Common myeloid progenitor, CD34-positive (primary cell): ENCODE results near the gene KIAA1549.
"Not testable (repeated sequence)": the region's sequence is repeated elsewhere in the genome, so short reads cannot be mapped to it uniquely, and the experiment has no call there.

Experiments
- CTCF ChIA-PET: fragments of 350-600 bp; sonication (Branson Sonifier 250); formaldehyde crosslinking; loops from one replicate; lab custom pipeline; 2021; ENCODE audit warnings: antibody characterized with exemption; lab: Charles Lee
- POLR2A ChIA-PET: fragments of 350-600 bp; sonication (Branson Sonifier 250); formaldehyde crosslinking; loops from one replicate; lab custom pipeline; 2021; ENCODE audit warnings: antibody characterized with exemption; lab: Charles Lee
- DNase-seq, 3 donors: peaks; one replicate each; pipeline versions ENCODE4 v3.0.0 to v3.0.0-alpha.2; 2013
- H3K27ac ChIP-seq, 2 experiments: 1 replicate in 1 of 2; 2 replicates in 1 of 2; pipeline ENCODE4 v1.7.0; 2013; ENCODE audit warnings: inconsistent platforms in 2 of 2, low read length in 2 of 2, mild to moderate bottlenecking in 2 of 2, low read depth in 1 of 2, moderate library complexity in 1 of 2; ENCODE audit not compliant: severe bottlenecking in 2 of 2, insufficient read depth in 1 of 2, poor library complexity in 1 of 2
- H3K27me3 ChIP-seq, 5 experiments: replicated peaks in 2 of 5; 1 replicate in 3 of 5; 2 replicates in 2 of 5; pipeline versions ENCODE4 v1.6.1 to v1.7.0; 2013; ENCODE audit warnings: low read length in 4 of 5, mild to moderate bottlenecking in 2 of 5, moderate library complexity in 2 of 5, inconsistent platforms in 1 of 5; ENCODE audit not compliant: insufficient read depth in 5 of 5, control insufficient read depth in 4 of 5
- H3K36me3 ChIP-seq, 4 experiments: 1 replicate in 2 of 4; 2 replicates in 2 of 4; pipeline versions ENCODE4 v1.6.1 to v1.7.0; 2013; ENCODE audit warnings: low read length in 3 of 4, control low read depth in 1 of 4, mild to moderate bottlenecking in 1 of 4; ENCODE audit not compliant: control insufficient read depth in 4 of 4, insufficient read depth in 4 of 4
- H3K4me1 ChIP-seq, 4 experiments: 1 replicate in 3 of 4; 2 replicates in 1 of 4; pipeline versions ENCODE4 v1.6.1 to v1.7.1; 2013; ENCODE audit warnings: low read length in 3 of 4, mild to moderate bottlenecking in 3 of 4, control low read depth in 1 of 4, inconsistent platforms in 1 of 4, moderate library complexity in 1 of 4; ENCODE audit not compliant: control insufficient read depth in 4 of 4, insufficient read depth in 4 of 4; ENCODE audit errors: control extremely low read depth in 1 of 4
- H3K4me3 ChIP-seq, 7 experiments: 1 replicate in 4 of 7; 2 replicates in 3 of 7; pipeline versions ENCODE4 v1.5.1 to v1.7.0; 2013; ENCODE audit warnings: mild to moderate bottlenecking in 7 of 7, low read length in 6 of 7, moderate library complexity in 6 of 7, inconsistent platforms in 2 of 7, low read depth in 2 of 7, control low read depth in 1 of 7; ENCODE audit not compliant: insufficient read depth in 4 of 7, control insufficient read depth in 1 of 7; ENCODE audit errors: extremely low read depth in 1 of 7
- H3K9me3 ChIP-seq, 5 experiments: 1 replicate in 4 of 5; 2 replicates in 1 of 5; pipeline versions ENCODE4 v1.6.1 to v1.7.1; 2013; ENCODE audit warnings: low read length in 4 of 5, mild to moderate bottlenecking in 2 of 5, inconsistent platforms in 1 of 5, low read depth in 1 of 5, moderate library complexity in 1 of 5; ENCODE audit not compliant: control insufficient read depth in 4 of 5, insufficient read depth in 2 of 5; ENCODE audit errors: control extremely low read depth in 1 of 5
- WGBS: methylation state at CpG from one replicate; pipeline ENCODE4 v1.1.5; 2013; ENCODE audit not compliant: insufficient coverage; 5-methylcytosine and 5-hydroxymethylcytosine counted together

KIAA1549 gene

DNA sequence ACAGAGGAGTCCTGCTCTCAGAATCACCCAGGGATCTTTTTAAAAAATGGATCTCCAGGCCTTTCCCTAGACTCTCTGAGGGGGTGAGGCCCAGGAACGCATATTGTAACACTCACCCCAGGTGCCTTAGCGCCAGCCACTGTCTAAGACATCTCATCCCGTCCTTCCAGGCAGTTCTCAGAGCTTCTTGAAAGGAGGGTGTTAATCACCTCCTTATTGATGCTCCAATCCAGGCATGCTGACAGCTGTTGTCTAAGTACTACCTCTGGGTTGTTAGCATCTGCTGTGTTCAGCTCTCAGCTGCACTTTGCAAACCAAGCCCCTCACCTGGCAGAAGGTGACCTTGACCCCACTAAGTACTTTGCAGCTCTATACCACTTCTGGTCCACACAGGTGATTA lies 36.0 kb downstream of the KIAA1549 start:
- DNase-seq: no peak
- ChIA-PET CTCF (interaction anchor here (0.8 to 1.3 kb wide), 3 partner anchors 10 to 59 kb away, joined by 3 to 4 read pairs (median 3); no protein-coding TSS in a partner anchor), POLR2A (no interaction called here)
- no peak overlapping the region for H3K27ac ChIP-seq
- H3K4me3 ChIP-seq: no peak overlapping the region
- no peaks in the 10 kb centered on the region for H3K27me3 ChIP-seq
- H3K9me3 ChIP-seq: no peaks in the 10 kb centered on the region
- WGBS: 100% methylated on average over 3 of the region's 3 CpGs
- no peaks in the 10 kb centered on the region for H3K36me3 ChIP-seq
- H3K4me1 ChIP-seq: peaks cover 0 to 28% (median 9%) of the 10 kb centered on the region in 4 experiments

DNA sequence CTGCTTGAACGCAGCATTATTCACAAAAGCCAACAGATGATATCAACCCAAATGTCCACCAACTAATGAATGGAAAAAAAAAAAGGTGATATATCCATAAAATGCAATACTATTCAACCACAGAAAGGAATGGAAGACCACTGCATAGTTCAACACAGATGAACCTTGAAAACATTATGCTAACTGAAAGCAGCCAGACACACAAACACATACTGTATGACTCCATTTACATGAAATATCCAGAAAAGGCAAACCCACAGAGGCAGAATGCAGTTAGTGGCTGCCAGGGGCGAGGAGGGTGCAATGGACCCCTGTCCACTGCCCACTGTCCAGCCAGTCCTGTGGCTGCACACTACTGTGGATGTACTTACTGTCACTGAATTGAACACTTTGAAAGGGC lies 36.6 kb downstream of the KIAA1549 start:
- DNase-seq: no peak
- Histone ChIP-seq H3K36me3 (no peaks in the 10 kb centered on the region), H3K4me1 (peaks cover 0 to 28% (median 9%) of the 10 kb centered on the region in 4 experiments), H3K4me3 (no peak overlapping the region), H3K27me3 (no peaks in the 10 kb centered on the region), H3K27ac (no peak overlapping the region), H3K9me3 (no peaks in the 10 kb centered on the region)
- ChIA-PET POLR2A (no interaction called here), CTCF (interaction anchor here (0.8 to 1.3 kb wide), 3 partner anchors 9 to 58 kb away, joined by 3 to 4 read pairs (median 3); no protein-coding TSS in a partner anchor)
- WGBS: no CpG with 5 or more reads among the region's 2 CpGs

DNA sequence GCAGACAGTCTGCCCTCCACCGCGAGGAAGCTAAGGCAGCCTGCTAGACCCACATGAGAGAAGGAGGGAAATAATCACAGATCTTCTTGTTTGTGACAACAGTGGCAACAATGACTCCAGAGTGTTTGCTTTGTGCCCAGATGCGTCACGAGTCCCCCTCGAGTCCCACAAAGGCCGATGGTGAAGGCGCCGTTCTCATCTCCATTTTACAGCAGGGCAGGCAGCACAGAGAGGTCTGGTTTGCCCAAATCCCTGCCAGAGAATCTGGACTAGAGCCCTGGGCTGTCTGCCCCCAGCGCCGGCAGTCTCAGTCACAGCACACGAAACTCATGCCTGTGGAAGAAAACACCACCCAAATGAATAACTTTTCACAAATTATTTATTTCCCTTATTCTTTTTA lies 38.1 kb downstream of the KIAA1549 start:
- POLR2A ChIA-PET: no interaction called here
- no peak overlapping the region for H3K27ac ChIP-seq
- H3K27me3 ChIP-seq: no peaks in the 10 kb centered on the region
- H3K4me1 ChIP-seq: peaks cover 0 to 28% (median 9%) of the 10 kb centered on the region in 4 experiments
- WGBS: 88% methylated on average over 10 of the region's 11 CpGs
- H3K9me3 ChIP-seq: no peaks in the 10 kb centered on the region
- no peak for DNase-seq
- no peaks in the 10 kb centered on the region for H3K36me3 ChIP-seq
- H3K4me3 ChIP-seq: no peak overlapping the region
- CTCF ChIA-PET: interaction anchor here (0.7 kb wide), 1 partner anchor 118 kb away, joined by 3 read pairs; no protein-coding TSS in a partner anchor

GRCh38 chr7:138941545-138941944 lies 39.6 kb downstream of the KIAA1549 start:
- no peak overlapping the region for H3K27ac ChIP-seq
- POLR2A ChIA-PET: no interaction called here
- CTCF ChIA-PET: interaction anchor here (0.9 kb wide), 1 partner anchor 55 kb away, joined by 3 read pairs; no protein-coding TSS in a partner anchor
- no peak overlapping the region for H3K4me3 ChIP-seq
- WGBS: 93% methylated on average over 2 of the region's 4 CpGs
- no peaks in the 10 kb centered on the region for H3K9me3 ChIP-seq
- no peaks in the 10 kb centered on the region for H3K27me3 ChIP-seq
- H3K36me3 ChIP-seq: no peaks in the 10 kb centered on the region
- peaks cover 0 to 23% (median 8%) of the 10 kb centered on the region in 4 experiments for H3K4me1 ChIP-seq
- no peak for DNase-seq

GRCh38 chr7:138940602-138941001 lies 40.6 kb downstream of the KIAA1549 start:
- H3K36me3 ChIP-seq, POLR2A ChIA-PET, H3K27ac ChIP-seq, H3K27me3 ChIP-seq, H3K4me3 ChIP-seq, CTCF ChIA-PET, H3K9me3 ChIP-seq, DNase-seq: not testable (repeated sequence)
- H3K4me1 ChIP-seq: peaks cover 0 to 13% (median 4%) of the 10 kb centered on the region in 4 experiments
- no CpG with 5 or more reads among the region's 1 CpG for WGBS

DNA sequence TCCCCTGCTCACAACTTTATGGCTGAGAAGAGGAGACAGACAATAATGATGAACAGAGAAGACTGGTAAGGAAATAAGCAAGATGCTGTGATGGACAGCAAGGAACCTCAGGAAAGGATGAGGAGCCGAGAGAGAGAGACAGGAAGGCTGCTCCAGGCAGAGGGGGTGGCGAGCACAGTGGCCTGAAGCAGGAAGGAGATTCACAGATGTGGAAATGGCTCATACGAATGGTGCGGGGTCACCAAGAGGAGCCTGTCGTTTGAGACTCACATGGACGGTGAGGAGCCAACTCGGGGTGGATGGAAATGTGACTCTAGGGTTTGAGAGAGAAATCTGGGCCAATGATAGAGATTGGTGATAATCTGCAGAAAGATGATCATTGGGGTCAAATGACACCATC lies 43.7 kb downstream of the KIAA1549 start:
- CTCF ChIA-PET: no interaction called here
- 85% methylated on average over 7 of the region's 7 CpGs for WGBS
- Histone ChIP-seq H3K9me3 (no peaks in the 10 kb centered on the region), H3K4me1 (peaks cover 0 to 13% (median 9%) of the 10 kb centered on the region in 4 experiments), H3K27ac (no peak overlapping the region), H3K27me3 (no peaks in the 10 kb centered on the region), H3K36me3 (no peaks in the 10 kb centered on the region), H3K4me3 (no peak overlapping the region)
- DNase-seq: no peak
- POLR2A ChIA-PET: no interaction called here

- CTCF ChIA-PET: interaction anchor here (1.2 to 1.3 kb wide), 2 partner anchors 9 to 10 kb away, joined by 3 to 4 read pairs; no protein-coding TSS in a partner anchor
- no peak overlapping the region for H3K4me3 ChIP-seq
- peak; percentile 16 to 58 (median 41) for DNase-seq
Measured at GRCh38 chr7:138935465-138936011, 45.7 kb downstream of the KIAA1549 start.

More at GRCh38 chr7:138935465-138936011, 45.7 kb downstream of the KIAA1549 start:
- Histone ChIP-seq H3K27me3 (no peaks in the 10 kb centered on the region), H3K27ac (no peak overlapping the region), H3K4me1 (peaks cover 0 to 13% (median 4%) of the 10 kb centered on the region in 4 experiments), H3K9me3 (no peaks in the 10 kb centered on the region), H3K36me3 (peaks cover 0 to 2% (median 0%) of the 10 kb centered on the region in 4 experiments)
- WGBS: 75% methylated on average over 4 of the region's 6 CpGs
- POLR2A ChIA-PET: no interaction called here
